COLO668 (cell line): ENCODE measurements around the gene GPR173.

ENCODE experiments used
- DNase-seq: peaks from one replicate; lab custom pipeline; 2025; ENCODE audit not compliant: unreplicated experiment; lab: John Stamatoyannopoulos, UW

Gene GPR173

DNA sequence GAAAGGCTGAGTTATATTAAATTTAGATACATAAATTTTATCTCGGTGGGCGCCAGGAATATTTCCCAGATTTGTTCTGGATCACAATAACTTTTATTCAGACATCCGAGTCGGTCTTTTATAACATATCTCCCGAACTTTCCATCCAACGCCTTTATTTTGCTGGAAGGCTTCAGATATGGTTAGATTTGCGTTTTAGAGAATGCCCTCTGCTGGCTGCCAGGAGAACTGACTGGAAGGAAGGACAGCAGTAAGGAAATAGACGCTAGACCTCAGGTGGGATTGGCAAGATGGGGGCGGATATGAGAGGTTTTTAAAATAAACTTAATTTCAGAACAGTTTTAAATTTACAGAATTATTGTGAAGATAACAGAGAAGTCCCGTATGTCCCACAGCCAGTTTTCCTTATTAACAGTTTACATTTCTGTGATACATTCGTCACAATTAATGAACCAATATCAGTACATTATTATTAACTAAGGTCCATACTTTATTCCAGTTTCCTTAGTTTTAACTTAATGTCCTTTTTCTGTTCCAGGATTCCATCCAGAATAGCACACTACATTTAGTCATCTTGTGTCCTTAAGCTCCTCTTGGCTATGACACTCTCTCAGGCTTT lies 40.7 kb downstream of the GPR173 start:
- DNase-seq: peak; percentile 35

- DNase-seq: no peak
Measured at GRCh38 chrX:53089925-53090324, 41.3 kb downstream of the GPR173 start.

- no peak for DNase-seq
Measured at GRCh38 chrX:53091354-53091753, 42.8 kb downstream of the GPR173 start.

- DNase-seq: peak; percentile 85
Measured at GRCh38 chrX:53093177-53093655, 44.6 kb downstream of the GPR173 start.

DNA sequence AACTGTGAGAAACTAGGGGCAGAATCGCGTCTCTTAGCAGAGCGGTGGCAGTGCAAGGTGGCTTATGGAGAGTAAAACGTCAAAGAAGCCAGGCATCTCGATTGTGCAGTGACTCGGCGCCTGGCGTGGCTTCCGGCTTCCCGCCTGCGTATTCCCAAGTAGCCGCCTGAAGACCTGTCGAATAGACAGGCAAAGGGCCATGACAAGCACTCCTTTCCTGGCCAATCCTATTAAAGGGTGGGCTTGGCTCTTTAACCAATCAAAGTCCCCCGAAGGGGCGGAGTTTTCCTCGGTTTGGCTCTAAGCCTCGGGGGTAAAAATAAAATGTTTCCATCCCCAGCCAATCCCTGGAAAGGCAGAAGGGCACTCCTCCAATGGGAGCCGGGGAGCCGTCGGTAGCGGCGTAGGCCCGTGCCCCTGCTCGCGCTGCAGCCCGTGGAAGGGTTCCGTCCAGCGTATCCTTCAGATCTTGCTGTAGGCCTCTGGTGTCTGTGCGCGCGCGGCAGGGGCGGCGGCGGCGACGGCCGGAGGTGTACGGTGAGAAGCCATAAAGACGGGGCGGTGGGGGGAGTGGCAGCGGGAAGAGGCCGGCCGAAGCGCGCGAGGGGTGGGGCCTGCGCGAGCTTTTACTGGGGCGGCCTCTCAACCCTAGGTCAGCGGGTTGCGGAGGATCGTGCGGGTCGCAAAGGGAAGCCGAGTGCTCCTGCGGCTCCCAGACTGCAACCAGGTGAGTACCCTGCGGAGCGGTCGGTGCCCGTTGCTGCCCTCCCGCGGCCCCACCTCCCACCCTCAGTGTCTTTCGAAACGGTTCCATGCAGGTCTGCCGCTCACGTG lies 45.4 kb downstream of the GPR173 start, which contains the start of gene KANTR:
KANTR (plus strand) TSS at position 395 of the 834 bp plus-strand sequence. CDS start 30,131 bp downstream, outside the sequence.
- peak; percentile 87 for DNase-seq

DNA sequence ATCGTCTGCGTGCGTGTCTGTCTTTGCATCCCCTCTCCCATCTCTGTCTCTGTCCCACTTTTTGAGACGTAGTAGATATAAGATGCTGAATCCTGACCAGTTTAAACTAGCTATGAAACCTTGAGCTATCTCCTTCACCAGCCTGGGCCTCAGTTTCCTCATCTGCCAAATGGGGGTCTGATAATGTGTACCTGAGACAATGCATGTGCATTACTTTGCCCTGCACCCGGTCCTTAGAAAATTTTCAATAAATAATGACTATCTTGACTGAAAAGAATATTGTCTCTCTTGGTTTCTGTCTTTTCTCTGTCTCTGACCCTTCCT lies 46.0 kb downstream of the GPR173 start:
- no peak for DNase-seq

DNA sequence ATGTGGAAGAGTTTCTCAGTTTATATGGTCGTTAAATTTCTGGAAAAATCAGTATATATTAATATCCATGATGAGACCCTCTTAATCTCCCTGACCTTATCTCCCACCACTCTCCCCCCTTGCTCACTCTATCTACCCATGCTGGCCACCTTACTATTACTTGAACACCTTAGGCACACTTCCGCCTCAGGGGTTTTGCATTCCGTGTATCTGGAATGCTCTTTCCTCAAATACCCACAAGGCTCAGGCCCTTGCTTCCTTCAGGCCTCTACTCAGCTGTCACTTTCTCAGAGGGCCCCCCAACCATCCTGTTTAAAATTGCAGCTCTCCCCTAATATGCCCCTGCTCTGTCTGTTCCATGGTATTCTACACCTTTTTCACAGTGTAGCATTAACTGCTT lies 47.2 kb downstream of the GPR173 start:
- DNase-seq: no peak

DNA sequence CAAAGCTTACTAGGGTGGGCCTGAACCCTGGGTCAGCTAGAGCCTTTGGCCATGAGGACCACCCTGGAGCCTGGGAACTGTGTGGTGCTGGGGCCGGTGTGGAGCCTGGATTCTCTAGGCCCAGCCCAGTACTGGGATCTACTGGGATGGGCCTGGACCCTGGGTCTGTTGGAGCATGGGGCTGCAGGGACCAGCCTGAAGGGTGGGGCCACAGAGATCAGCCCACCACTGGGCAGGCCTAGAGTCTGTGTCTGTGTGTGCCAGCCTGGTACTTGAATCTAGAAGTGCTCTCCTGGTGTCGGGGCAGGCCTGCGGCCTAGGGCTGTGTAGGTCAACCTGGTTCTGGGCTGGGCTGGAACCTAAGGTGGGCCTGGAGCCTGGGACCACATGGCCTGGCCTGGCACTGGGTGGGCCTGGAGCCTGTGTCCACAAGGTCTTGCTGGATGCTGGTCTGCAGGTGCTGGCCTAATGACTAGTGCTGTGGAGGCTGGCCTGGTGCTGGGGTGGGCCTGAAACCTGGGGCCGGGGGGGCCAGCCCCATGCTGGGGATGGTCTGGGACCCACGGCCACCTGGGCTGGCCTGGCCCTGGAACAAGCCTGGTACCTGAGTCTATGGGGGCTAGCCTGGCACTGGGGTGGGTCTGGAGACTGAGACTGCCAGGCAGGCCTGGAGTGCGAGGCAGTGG lies 66.4 kb downstream of the GPR173 start:
- DNase-seq: no peak

DNA sequence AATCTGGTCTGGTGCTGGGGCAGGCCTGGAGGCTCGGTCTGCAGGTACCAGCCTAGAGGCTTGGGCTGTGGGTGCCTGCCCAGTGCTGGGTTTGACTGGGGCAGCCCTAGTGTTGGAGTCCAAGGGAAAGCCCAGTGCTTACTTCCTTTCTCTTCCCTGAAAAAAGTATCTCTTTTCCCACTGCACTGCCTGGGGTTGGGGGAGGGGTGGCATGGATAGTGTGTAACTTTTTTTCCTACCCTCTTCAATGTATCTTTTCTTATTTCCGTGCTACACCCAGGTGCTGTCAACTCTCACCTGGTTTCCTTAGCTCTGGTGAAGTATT lies 66.9 kb downstream of the GPR173 start:
- DNase-seq: no peak

DNA sequence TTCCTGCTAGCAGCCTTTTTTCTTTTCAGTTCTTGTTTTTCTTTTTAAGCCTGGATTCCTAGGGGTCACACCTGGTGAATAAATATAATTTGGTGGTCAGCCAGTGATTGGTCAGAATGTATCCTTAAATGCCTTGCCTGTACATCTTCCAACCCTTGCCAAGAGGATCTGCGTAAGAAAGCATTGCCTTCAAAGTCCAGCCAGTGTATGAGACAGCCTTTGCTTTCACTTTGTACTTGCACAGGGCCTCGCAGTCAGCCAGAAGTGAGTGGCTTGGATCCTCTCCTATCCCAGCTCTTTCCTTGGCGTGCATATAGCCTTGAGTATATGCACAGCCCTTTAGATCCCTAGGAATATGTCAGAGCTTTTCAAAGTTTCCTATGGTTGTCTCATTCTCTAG lies 67.5 kb downstream of the GPR173 start:
- DNase-seq: no peak

- DNase-seq: no peak
Measured at GRCh38 chrX:53122013-53122412, 73.4 kb downstream of the GPR173 start.

- no peak for DNase-seq
Measured at GRCh38 chrX:53125506-53125905, 76.9 kb downstream of the GPR173 start.

GRCh38 chrX:53126377-53126776 lies 77.8 kb downstream of the GPR173 start:
- DNase-seq: no peak

- no peak for DNase-seq
Measured at GRCh38 chrX:53128097-53128749, 79.6 kb downstream of the GPR173 start.
